H1 (cell line): Measurements from ENCODE around the gene ERN2. TPM values are rescaled to one million over a fixed set of nuclear protein-coding genes. Genes with fewer than 3 reads are reported as not detected.

Experiments used
- CTCF ChIA-PET: fragments of 300-600 bp; sonication (Branson Sonifier 250); formaldehyde crosslinking; loops from one replicate; lab custom pipeline; 2021; ENCODE audit not compliant: partially characterized antibody; lab: Charles Lee
- POLR2A ChIA-PET: fragments of 300-600 bp; sonication (Branson Sonifier 250); formaldehyde crosslinking; loops from one replicate; lab custom pipeline; 2021; ENCODE audit warnings: inconsistent platforms; ENCODE audit not compliant: partially characterized antibody; lab: Charles Lee
- DNase-seq, 2 experiments: peaks; one replicate each; pipeline versions ENCODE4 v3.0.0 to v3.0.0-alpha.2; 2010 to 2022; ENCODE audit warnings: low spot score in 2 of 2, low read depth in 1 of 2, mixed read lengths in 1 of 2
- FAIRE-seq: peaks from 2 replicates; lab custom pipeline; 2011; peaks lifted over from hg19 to GRCh38; lab: Jason Lieb, UNC
- H2AFZ ChIP-seq: 2 replicates; pipeline ENCODE4 v1.8.1; 2012; ENCODE audit warnings: low read length, inconsistent platforms
- H2AK5ac ChIP-seq: 2 replicates; pipeline ENCODE4 v1.6.1; 2013; ENCODE audit warnings: low read depth, low read length
- H2BK120ac ChIP-seq: replicated peaks from 2 replicates; pipeline ENCODE3; 2013; ENCODE audit warnings: low read depth, low read length, inconsistent platforms
- H2BK12ac ChIP-seq: 2 replicates; pipeline ENCODE4 v1.6.1; 2013; ENCODE audit warnings: low read depth, low read length
- H2BK15ac ChIP-seq: 2 replicates; pipeline ENCODE4 v1.6.1; 2013; ENCODE audit warnings: low read length
- H2BK20ac ChIP-seq: 2 replicates; pipeline ENCODE4 v1.6.1; 2013; ENCODE audit warnings: low read length
- H2BK5ac ChIP-seq: 2 replicates; pipeline ENCODE4 v1.6.1; 2013; ENCODE audit warnings: low read depth, low read length
- H3K14ac ChIP-seq: 2 replicates; pipeline ENCODE4 v1.6.1; 2013; ENCODE audit warnings: inconsistent platforms; ENCODE audit not compliant: insufficient read length
- H3K18ac ChIP-seq: 2 replicates; pipeline ENCODE4 v1.6.1; 2013; ENCODE audit warnings: low read length; ENCODE audit errors: extremely low read depth
- H3K23ac ChIP-seq: 2 replicates; pipeline ENCODE4 v1.6.1; 2013; ENCODE audit warnings: inconsistent platforms; ENCODE audit not compliant: insufficient read length
- H3K23me2 ChIP-seq: 2 replicates; pipeline ENCODE4 v1.6.1; 2013; ENCODE audit warnings: low read depth, low read length
- H3K27ac ChIP-seq: 2 replicates; pipeline ENCODE4 v1.6.1; 2011; ENCODE audit warnings: low read depth, low read length, inconsistent platforms
- H3K27me3 ChIP-seq, 4 experiments: replicated peaks in 1 of 4; 1 replicate in 1 of 4; 2 replicates in 3 of 4; pipeline versions ENCODE4 v1.6.1 to v1.8.1; 2011 to 2013; ENCODE audit warnings: low read length in 3 of 4, mild to moderate bottlenecking in 3 of 4, inconsistent platforms in 2 of 4, mixed read lengths in 2 of 4, moderate library complexity in 1 of 4; ENCODE audit not compliant: control insufficient read depth in 3 of 4, insufficient read depth in 3 of 4; ENCODE audit errors: extremely low read depth in 1 of 4
- H3K36me3 ChIP-seq, 4 experiments: 2 replicates each; pipeline versions ENCODE4 v1.6.1 to v1.8.1; 2011 to 2013; ENCODE audit warnings: mild to moderate bottlenecking in 4 of 4, low read length in 3 of 4, moderate library complexity in 2 of 4, control low read depth in 1 of 4, inconsistent platforms in 1 of 4; ENCODE audit not compliant: insufficient read depth in 4 of 4, control insufficient read depth in 2 of 4
- H3K4ac ChIP-seq: replicated peaks from 2 replicates; pipeline ENCODE3; 2013; ENCODE audit warnings: low read length, low read depth, mixed read lengths, inconsistent platforms; ENCODE audit not compliant: insufficient read length
- H3K4me1 ChIP-seq, 4 experiments: replicated peaks in 1 of 4; 1 replicate in 1 of 4; 2 replicates in 3 of 4; pipeline versions ENCODE4 v1.6.1 to v1.8.1; 2011 to 2013; ENCODE audit warnings: low read length in 3 of 4, inconsistent platforms in 2 of 4, mixed read lengths in 1 of 4; ENCODE audit not compliant: insufficient read depth in 4 of 4, control insufficient read depth in 3 of 4
- H3K4me2 ChIP-seq, 2 experiments: 2 replicates each; pipeline versions ENCODE4 v1.6.1 to v1.8.1; 2011 to 2013; ENCODE audit warnings: low read depth in 2 of 2, low read length in 2 of 2, control low read depth in 1 of 2, inconsistent platforms in 1 of 2, mild to moderate bottlenecking in 1 of 2; ENCODE audit not compliant: insufficient read depth in 1 of 2
- H3K4me3 ChIP-seq, 4 experiments: fragments of 200-600, 300-600 bp in 1 of 4; sonication (generic), shearing (Covaris generic), sonication (Bioruptor Twin) in 1 of 4; 2 replicates each; pipeline versions ENCODE4 v1.5.1 to v1.8.1; 2011 to 2016; ENCODE audit warnings: low read length in 4 of 4, low read depth in 3 of 4, control low read depth in 2 of 4, inconsistent platforms in 2 of 4, mild to moderate bottlenecking in 2 of 4, mixed read lengths in 1 of 4, moderate library complexity in 1 of 4; ENCODE audit not compliant: insufficient read depth in 2 of 4; ENCODE audit errors: extremely low read depth in 1 of 4
- H3K56ac ChIP-seq: replicated peaks from 2 replicates; pipeline ENCODE3; 2013; ENCODE audit warnings: low read depth, mild to moderate bottlenecking, mixed read lengths, low read length, inconsistent platforms; ENCODE audit not compliant: insufficient read length
- H3K79me1 ChIP-seq: 2 replicates; pipeline ENCODE4 v1.6.1; 2013; ENCODE audit warnings: low read depth, low read length, control low read depth
- H3K79me2 ChIP-seq, 2 experiments: 2 replicates each; pipeline versions ENCODE4 v1.6.1 to v1.8.1; 2012 to 2013; ENCODE audit warnings: low read length in 2 of 2, mild to moderate bottlenecking in 2 of 2, inconsistent platforms in 1 of 2; ENCODE audit not compliant: insufficient read depth in 2 of 2, control insufficient read depth in 1 of 2
- H3K9ac ChIP-seq, 4 experiments: replicated peaks in 1 of 4; 1 replicate in 1 of 4; 2 replicates in 3 of 4; pipeline versions ENCODE4 v1.6.1 to v1.8.1; 2011 to 2013; ENCODE audit warnings: low read depth in 3 of 4, low read length in 3 of 4, control low read depth in 2 of 4, mild to moderate bottlenecking in 2 of 4, moderate library complexity in 2 of 4, inconsistent platforms in 1 of 4; ENCODE audit errors: extremely low read depth in 1 of 4
- H3K9me3 ChIP-seq, 2 experiments: 2 replicates each; pipeline versions ENCODE4 v1.6.1 to v1.8.1; 2012 to 2013; ENCODE audit warnings: mild to moderate bottlenecking in 2 of 2, moderate library complexity in 2 of 2, control low read depth in 1 of 2, inconsistent platforms in 1 of 2, low read depth in 1 of 2, low read length in 1 of 2, mixed read lengths in 1 of 2; ENCODE audit not compliant: insufficient read depth in 2 of 2
- H4K20me1 ChIP-seq, 2 experiments: replicated peaks in 1 of 2; 2 replicates each; pipeline versions ENCODE3 to v1.8.1; 2011 to 2013; ENCODE audit warnings: inconsistent platforms in 2 of 2, low read length in 2 of 2, mild to moderate bottlenecking in 1 of 2; ENCODE audit not compliant: insufficient read depth in 2 of 2, control insufficient read depth in 1 of 2
- H4K5ac ChIP-seq: 2 replicates; pipeline ENCODE4 v1.6.1; 2013; ENCODE audit warnings: low read length, low read depth, mixed read lengths, inconsistent platforms; ENCODE audit not compliant: insufficient read length
- H4K8ac ChIP-seq: 2 replicates; pipeline ENCODE4 v1.8.0; 2013; ENCODE audit warnings: mild to moderate bottlenecking, moderate library complexity, low read length, inconsistent platforms; ENCODE audit not compliant: insufficient read depth; ENCODE audit errors: extremely low read depth
- H4K91ac ChIP-seq: replicated peaks from 2 replicates; pipeline ENCODE3; 2013; ENCODE audit warnings: low read length, mixed read lengths, inconsistent platforms; ENCODE audit not compliant: insufficient read length
- HDAC6 ChIP-seq: IDR thresholded peaks from one replicate; pipeline ENCODE4 v1.7.1; 2012; ENCODE audit warnings: low read depth, mild to moderate bottlenecking, inconsistent platforms, low read length, moderate library complexity
- PHF8 ChIP-seq: fragments of 200-600 bp; sonication (generic); conservative IDR thresholded peaks from 2 replicates; pipeline ENCODE4 v1.7.1; 2012; ENCODE audit warnings: low read depth, mild to moderate bottlenecking, inconsistent platforms, low read length, moderate library complexity
- RNF2 ChIP-seq: fragments of 200-900, 300-1000 bp; sonication (generic); IDR thresholded peaks from 2 replicates; pipeline ENCODE4 v1.7.1; 2016; ENCODE audit warnings: borderline replicate concordance, low read depth, mild to moderate bottlenecking, antibody characterized with exemption, low read length; ENCODE audit not compliant: poor library complexity, severe bottlenecking; ENCODE audit errors: missing control alignments
- SIN3A ChIP-seq, 2 experiments: IDR thresholded peaks in 1 of 2; conservative IDR thresholded peaks in 1 of 2; 2 replicates each; pipeline ENCODE4 v1.6.1; 2011 to 2012; ENCODE audit warnings: low read length in 2 of 2, improper control_type of control experiment in 1 of 2, low read depth in 1 of 2, mild to moderate bottlenecking in 1 of 2
- WGBS, 2 experiments: shearing (Covaris generic) in 1 of 2; methylation state at CpG; one replicate each; pipeline versions ENCODE4 v1.1.6 to v1.1.7; 2013 to 2015; ENCODE audit warnings: low lambda C conversion rate in 2 of 2, mixed read lengths in 2 of 2, inconsistent platforms in 1 of 2, low coverage in 1 of 2, missing lambda C conversion rate in 1 of 2; ENCODE audit not compliant: insufficient replicate concordance in 2 of 2, insufficient coverage in 1 of 2, insufficient read length in 1 of 2; ENCODE audit errors: extremely low coverage in 1 of 2, missing lambda C conversion rate in 1 of 2; 5-methylcytosine and 5-hydroxymethylcytosine counted together
- polyA plus RNA-seq, 7 experiments: library from polyadenylated mRNA; depleted of rRNA in 3 of 7; stranded (reverse) in 5 of 7; unstranded in 2 of 7; fragments of >200 nt in 5 of 7; fragments of 200-250 nt in 2 of 7; gene quantifications; 1 replicate in 5 of 7; 2 replicates in 1 of 7; 4 replicates in 1 of 7; pipeline versions ENCODE4 v1.2.1 to v1.2.3, GENCODE V29; 2011 to 2013; ENCODE audit warnings: missing spikeins in 2 of 7, mixed read lengths in 2 of 7
- total RNA-seq: library from RNA; stranded (reverse); fragmentation: NEBNext Ultra II Directional; extraction: Animal tissue kit (Norgen Biotek cat#: 25700); gene quantifications from 2 replicates; pipeline ENCODE4 v1.2.1, GENCODE V29; 2021

The ERN2 gene
- total and polyA plus RNA-seq, 2 of the 8 experiments (the other 6 are each of a cell fraction or from before 2014, with no cell fraction given): 2.4 to 4.4 TPM

GRCh38 chr16:23754594-23755483, 41.8 kb upstream of the ERN2 start, which contains the start of gene CHP2:
Gene CHP2 (plus strand): TSS chr16:23755026. CDS start chr16:23755050, 24 bp downstream.
- no peak within 1 kb of the TSS for H3K4ac ChIP-seq
- TF ChIP-seq HDAC6 (no peak), SIN3A (conservative IDR thresholded peaks at IDR 0.05 in 1 of 2, IDR thresholded peaks at IDR 0.05 in 1 of 2; ENCODE audit: low read depth in 1 of 2, low read length in 2 of 2) (no peak), RNF2 (no peak), PHF8 (0 out of 2 replicates have a peak, but pooled peaks have one; percentile 42)

More at GRCh38 chr16:23754594-23755483, 41.8 kb upstream of the ERN2 start, which contains the start of gene CHP2:
- Histone ChIP-seq H2BK20ac (no peak within 1 kb of the TSS), H3K27me3 (peaks cover 6 to 24% (median 23%) of the 10 kb centered on the region in 4 experiments; a peak in 6 of 7 replicates), H2BK15ac (0 out of 2 replicates have a peak within 1 kb of the TSS, but pooled peaks have one; percentile 37), H3K9me3 (peaks cover 4 to 5% of the 10 kb centered on the region in 2 experiments; a peak in 1 of 4 replicates), H3K14ac (no peak within 1 kb of the TSS), H3K23me2 (peaks cover 14% of the 10 kb centered on the region; the same call in 1 of the 2 replicates), H3K27ac (no peak within 1 kb of the TSS), H3K56ac (no peak within 1 kb of the TSS), H2AFZ (peak within 1 kb of the TSS; percentile 42; the same call in 1 of the 2 replicates), H4K20me1 (no peaks in the 10 kb centered on the region), H4K8ac (peak within 1 kb of the TSS; percentile 51), H3K4me1 (peaks cover 0 to 4% (median 2%) of the 10 kb centered on the region in 4 experiments; a peak in 4 of 7 replicates), H3K9ac (no peak within 1 kb of the TSS; a peak in 1 of 7 replicates), H3K18ac (peak within 1 kb of the TSS; percentile 48), H2BK12ac (peak within 1 kb of the TSS; percentile 29; the same call in 1 of the 2 replicates), H4K91ac (no peak within 1 kb of the TSS), H4K5ac (no peak within 1 kb of the TSS), H3K79me1 (no peaks in the 10 kb centered on the region), H2AK5ac (no peak within 1 kb of the TSS), H3K36me3 (no peaks in the 10 kb centered on the region), H3K23ac (no peak within 1 kb of the TSS), H2BK5ac (no peak within 1 kb of the TSS), H2BK120ac (no peak within 1 kb of the TSS), H3K4me3 (peak within 1 kb of the TSS; percentile 58 to 67 (median 66)), H3K4me2 (peak within 1 kb of the TSS; percentile 89), H3K79me2 (no peaks in the 10 kb centered on the region)
- FAIRE-seq (no peak), DNase-seq (no peak)
- WGBS, 2 experiments: 22% methylated on average over 52 of the region's 80 CpGs; no CpG with 5 or more reads in 1 of the 2 experiments
- POLR2A ChIA-PET: interaction anchor here (0.7 kb wide), 1 partner anchor 68 kb away, joined by 3 read pairs; no protein-coding TSS in a partner anchor
- CTCF ChIA-PET: interaction anchor here (0.5 to 2.7 kb wide), 10 partner anchors 9 to 973 kb away, joined by 3 to 9 read pairs (median 4); no protein-coding TSS in a partner anchor
